Myocyte (in vitro differentiated cells): ENCODE data around the gene ARL5B. TPM values are rescaled to one million over a fixed set of nuclear protein-coding genes. Genes with fewer than 3 reads are reported as not detected.
A peak's percentile ranks its signal among the peaks of the same experiment; 100 is the strongest.
"Not testable (repeated sequence)": the region's sequence is repeated elsewhere in the genome, so short reads cannot be mapped to it uniquely, and the experiment has no call there.

ENCODE experiments used
- DNase-seq: peaks from one replicate; pipeline ENCODE4 v3.0.0-alpha.2; 2012; ENCODE audit warnings: low read depth
- polyA plus RNA-seq: library from polyadenylated mRNA; unstranded; fragments of >200 nt; gene quantifications from one replicate; pipeline ENCODE4 v1.2.1, GENCODE V29; 2012; ENCODE audit warnings: missing spikeins
- total RNA-seq: library from RNA; depleted of rRNA; stranded (reverse); fragments of >200 nt; gene quantifications from 2 replicates; pipeline ENCODE4 v1.2.3, GENCODE V29; 2014

Gene ARL5B
- 16.1 and 17.4 TPM in 2 replicates for total RNA-seq
- polyA plus RNA-seq = 2.7 TPM

DNA sequence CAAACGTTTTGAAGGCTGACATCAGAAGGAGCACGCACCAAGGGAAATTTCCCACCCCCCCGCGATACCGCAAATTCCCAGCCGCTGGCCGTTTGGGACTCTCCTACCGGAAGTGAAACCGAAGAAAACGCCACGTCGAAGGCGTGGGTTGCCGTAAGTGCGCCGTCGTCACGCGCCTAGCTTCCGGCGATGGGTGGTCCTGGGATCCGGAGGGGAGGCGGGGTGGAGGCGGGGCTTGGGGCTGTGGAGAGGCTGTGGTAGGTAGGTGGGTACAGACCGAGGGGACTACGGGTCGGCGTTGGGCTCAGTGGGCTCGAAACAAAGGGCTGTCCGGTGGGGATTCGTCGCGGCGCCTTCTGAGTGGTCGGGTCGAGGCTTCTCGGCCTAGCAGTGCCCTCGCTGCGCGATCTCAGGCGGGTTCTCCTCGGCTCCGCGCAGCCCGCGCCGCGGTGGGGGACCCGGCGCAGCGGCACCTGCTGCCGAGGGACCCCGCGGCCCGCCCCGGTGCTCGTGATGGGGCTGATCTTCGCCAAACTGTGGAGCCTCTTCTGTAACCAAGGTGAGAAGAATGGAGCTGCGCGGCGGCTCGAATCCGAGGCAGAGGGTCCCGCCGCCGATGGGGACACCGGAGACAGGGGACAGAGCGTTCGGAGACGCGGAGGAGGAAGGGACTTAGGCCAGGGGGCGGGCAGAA is at the start of gene ARL5B:
TSS of gene ARL5B (plus strand) at position 307 of the 694 bp plus-strand sequence. CDS start at position 514, 207 bp downstream.
- DNase-seq = peak; percentile 99

- peak; percentile 63 for DNase-seq
Observed at GRCh38 chr10:18610517-18610916, 48.7 kb upstream of the ARL5B start.

DNA sequence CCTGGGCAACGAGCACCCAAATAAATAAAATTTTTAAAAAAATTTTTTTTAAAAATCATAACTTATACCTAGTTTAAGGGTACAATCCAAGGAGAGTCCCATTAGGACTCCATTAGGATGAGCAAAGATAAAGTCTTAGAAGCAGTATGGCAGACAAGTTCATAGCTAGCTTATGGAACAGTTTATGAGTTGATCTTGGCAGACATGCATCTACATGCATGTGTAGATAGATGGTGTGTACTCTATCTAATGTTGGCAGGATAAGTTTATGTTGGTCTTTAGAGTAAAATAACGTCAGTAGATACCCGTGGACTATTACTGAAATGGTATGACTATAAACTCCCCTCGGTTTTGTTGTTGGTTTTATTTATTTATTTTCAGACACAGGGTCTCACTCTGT is 48.1 kb upstream of the ARL5B start:
- no peak for DNase-seq

GRCh38 chr10:18615618-18616017 is 43.6 kb upstream of the ARL5B start:
- DNase-seq = no peak

DNA sequence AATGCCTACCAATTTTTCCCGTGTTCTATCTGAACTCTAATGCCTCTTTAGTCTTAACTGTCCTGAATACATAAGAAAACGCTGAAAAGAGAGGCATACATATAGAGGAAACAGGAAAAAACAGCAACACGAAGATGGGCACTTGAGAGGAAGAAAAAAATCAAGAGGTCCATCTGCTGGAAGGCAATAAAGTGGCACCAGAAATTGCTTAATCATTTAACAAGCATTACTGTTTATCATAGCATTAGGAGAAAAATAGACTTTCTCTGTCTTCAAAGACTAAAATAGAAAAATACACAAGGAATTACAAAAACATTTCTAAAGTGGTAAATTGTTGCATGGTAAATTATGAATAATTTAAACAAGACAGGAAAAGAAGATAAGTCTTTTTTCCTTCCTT is 42.9 kb upstream of the ARL5B start:
- DNase-seq = no peak

DNA sequence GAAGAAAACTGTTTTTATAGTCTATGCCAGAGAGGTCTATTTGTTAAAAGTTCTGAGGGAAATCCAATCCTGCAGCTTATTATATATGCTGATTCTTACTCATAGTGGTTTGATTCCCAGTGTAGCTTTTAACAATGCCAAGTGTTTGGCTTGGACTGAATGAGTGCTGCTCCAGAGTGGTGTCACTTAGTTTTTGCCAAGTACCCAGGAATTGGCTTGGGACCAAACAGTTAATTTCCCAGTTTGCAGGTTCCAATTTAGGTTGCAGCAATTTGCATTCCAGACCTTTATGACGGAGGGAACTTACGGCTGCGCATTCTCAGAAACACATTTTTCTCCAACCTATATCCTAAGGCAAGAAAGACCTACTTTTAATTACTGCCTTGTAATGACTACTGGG is 40.2 kb upstream of the ARL5B start:
- DNase-seq = no peak

GRCh38 chr10:18620856-18621255 is 38.4 kb upstream of the ARL5B start:
- no peak for DNase-seq

- not testable (repeated sequence) for DNase-seq
Observed at GRCh38 chr10:18623671-18624070, 35.6 kb upstream of the ARL5B start.

DNA sequence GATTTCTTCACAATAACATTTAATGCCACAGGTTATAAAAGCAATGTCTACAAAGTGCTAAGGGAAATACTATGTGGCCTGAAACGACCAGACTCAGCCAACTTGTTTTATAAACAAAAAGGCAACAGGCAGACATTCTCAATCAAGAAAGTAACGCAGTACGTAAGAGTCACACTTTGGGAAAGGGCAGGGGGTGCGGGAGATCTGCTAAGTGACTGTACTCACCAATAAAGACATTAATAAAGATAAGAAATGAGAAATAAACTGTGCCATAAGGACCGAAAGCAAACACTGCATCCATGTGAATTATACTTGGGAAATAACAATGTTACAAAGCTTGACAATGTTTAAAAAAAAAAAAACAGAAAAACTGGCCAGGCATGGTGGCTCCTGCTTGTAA is 33.3 kb upstream of the ARL5B start:
- DNase-seq = no peak

DNA sequence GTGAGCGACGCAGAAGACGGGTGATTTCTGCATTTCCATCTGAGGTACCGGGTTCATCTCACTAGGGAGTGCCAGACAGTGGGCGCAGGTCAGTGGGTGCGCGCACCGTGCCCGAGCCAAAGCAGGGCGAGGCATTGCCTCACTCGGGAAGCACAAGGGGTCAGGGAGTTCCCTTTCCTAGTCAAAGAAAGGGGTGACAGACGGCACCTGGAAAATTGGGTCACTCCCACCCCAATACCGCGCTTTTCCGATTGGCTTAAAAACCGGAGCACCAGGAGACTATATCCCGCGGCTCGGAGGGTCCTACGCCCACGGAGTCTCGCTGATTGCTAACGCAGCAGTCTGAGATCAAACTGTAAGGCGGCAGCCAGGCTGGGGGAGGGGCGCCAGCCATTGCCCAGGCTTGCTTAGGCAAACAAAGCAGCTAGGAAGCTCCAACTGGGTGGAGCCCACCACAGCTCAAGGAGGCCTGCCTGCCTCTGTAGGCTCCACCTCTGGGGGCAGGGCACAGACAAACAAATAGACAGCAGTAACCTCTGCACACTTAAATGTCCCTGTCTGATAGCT is 31.7 kb upstream of the ARL5B start:
- DNase-seq = peak; percentile 65

- not testable (repeated sequence) for DNase-seq
Observed at GRCh38 chr10:18632500-18632899, 26.7 kb upstream of the ARL5B start.

- DNase-seq = no peak
Observed at GRCh38 chr10:18635995-18636394, 23.2 kb upstream of the ARL5B start.

GRCh38 chr10:18637400-18637799 is 21.8 kb upstream of the ARL5B start:
- not testable (repeated sequence) for DNase-seq

DNA sequence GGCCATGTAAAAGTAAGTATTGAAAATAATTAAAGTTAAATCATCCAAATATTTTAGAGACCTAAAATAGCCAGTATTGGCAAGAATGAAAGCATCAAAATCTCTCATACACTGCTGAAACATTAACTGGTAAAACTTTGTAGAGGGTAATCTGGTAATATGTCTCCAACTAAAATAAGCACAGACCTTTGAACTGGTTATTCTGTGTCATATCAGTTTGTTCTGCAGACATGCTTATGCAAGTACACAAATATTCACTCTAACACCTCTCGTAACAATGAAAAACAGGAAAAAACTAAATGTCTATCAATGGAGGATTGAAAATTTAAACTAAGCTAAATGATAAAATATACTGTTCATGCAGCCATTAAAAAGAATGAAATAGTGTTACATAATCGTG is 19.5 kb upstream of the ARL5B start:
- DNase-seq = not testable (repeated sequence)

DNA sequence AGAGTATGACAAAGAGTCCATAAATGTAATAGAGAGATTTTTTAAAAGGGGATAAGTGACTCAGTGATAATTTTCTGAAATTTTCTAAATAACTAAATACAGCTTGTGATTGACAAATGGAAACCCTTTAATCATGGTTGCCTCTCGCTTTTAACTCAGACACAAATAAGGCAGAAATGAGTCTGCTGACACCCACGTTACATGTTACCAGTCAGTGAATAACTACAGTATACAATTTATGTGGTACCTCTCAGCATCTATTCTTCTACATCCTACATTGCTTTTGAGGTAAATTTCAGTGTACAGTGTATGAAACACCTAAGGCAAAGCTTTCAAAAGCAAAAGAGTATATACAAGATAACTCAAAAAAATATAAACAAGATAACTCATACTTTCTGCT is 12.1 kb upstream of the ARL5B start:
- DNase-seq = no peak

DNA sequence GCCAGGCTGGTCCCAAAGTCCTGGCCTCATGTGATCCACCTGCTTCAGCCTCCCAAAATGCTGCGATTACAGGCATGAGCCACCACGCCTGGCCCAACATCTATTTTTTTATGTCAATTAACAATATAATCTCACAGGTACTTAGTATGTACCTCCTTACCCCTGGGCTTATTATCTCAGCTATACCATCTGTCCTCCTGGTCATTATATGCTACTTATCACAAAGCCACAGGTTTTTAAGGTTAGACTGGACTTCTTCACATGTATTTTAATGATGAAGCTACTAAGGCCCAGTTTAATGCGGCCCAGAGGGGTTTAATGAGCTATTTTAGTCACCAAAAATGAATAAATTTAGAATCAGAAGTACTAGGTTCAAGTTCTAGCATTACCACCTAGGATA is 11.3 kb upstream of the ARL5B start:
- DNase-seq = no peak

DNA sequence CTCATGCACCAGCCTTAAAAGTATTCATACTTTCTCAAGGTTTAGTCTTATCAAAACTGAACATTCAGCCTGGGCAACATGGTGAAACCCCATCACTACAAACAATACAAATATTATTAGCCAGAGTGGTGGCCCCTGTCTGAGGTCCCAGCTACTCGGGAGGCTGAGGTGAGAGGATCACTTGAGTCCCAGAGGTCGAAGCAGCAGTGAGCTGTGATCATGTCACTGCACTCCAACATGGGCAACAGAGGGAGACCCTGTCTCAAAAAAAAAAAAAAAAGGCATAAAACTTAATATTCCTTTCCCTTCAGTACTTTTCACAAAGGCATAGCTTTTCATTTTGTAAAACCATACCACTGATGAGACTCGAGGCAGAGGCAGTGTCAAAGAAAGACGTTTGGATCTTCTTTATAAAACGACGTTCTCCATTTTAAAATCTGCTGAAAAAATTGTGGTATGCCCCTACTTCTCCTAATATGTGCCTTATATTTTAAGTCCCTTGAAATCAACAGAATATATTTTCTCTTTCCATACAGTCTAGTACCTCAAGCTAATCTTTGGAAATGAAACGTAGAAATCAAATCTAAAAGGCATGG is 9.8 kb upstream of the ARL5B start:
- no peak for DNase-seq

DNA sequence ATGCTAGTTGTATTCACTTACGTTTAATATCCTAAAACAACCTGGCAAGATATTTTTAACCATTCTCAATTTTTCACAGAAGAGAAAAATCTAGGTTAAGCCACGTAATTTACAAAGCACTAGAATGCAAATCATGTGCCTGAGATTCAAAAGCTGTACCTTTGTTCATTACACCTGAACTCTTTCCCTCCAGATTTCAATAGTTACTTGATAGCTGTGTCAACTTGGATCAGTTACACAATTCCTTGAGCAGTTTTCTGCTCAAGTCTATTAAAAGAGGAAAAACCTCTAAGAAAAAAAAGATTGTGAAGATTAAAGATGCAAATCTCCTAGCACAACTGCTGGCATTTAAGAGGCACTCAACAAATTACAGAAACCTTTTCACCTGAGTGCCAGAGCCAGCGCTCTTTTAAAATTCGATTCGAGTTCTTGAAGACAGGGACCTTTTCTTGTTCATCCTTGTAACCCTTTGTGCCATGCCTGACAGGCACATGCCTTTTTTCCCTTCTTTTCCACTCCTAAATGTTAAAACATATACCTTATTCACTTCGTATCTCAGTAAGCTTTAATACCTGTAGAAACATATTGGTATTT is 8.7 kb upstream of the ARL5B start:
- no peak for DNase-seq

GRCh38 chr10:18651324-18652007 is 7.8 kb upstream of the ARL5B start, which contains the start of gene NSUN6:
Gene NSUN6, minus strand, starts transcription at chr10:18651587. Its CDS starts 384 bp downstream, at chr10:18651203.
- DNase-seq = peak; percentile 89

DNA sequence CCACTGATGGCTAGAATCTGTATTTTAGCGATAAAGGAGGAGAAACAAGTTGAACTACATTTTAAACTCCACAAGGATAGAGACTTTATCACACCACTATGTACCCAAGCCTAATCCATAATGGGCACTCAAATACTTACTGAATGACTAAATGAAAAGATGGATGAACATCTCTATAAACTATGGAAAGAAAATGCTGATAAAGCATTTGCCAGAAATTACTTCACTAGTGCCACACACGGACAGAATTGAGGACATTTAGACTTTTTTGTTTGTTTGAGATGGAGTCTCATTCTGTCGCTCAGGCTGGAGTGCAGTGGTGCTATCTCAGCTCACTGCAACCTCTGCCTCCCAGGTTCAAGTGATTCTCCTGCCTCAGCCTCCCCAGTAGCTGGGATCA is 6.1 kb upstream of the ARL5B start:
- no peak for DNase-seq

DNA sequence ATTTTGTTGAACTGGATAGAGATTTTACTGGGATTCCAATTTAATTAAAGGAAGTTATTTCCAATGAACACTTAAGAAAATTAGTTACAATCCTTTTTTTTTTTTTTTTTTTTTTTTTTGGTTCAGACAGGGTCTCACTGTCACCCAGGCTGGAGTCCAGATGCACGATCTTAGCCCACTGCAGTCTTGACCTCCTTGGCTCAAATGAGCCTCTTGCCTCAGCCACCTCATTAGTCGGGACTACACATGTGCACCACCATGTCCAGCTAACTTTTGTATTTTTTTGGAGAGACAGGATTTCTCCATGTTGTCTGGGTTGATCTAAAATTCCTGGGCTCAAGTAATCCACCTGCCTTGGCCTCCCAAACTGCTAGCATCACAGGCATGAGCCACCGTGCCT is 2.5 kb upstream of the ARL5B start:
- no peak for DNase-seq
